GM12878 (cell line): ENCODE measurements around the gene CMAS. TPM values are rescaled to one million over a fixed set of nuclear protein-coding genes. Genes with fewer than 3 reads are reported as not detected.

Experiments used
- ATAC-seq: fragments of 200-7000 bp; cut with Tn5 transposase; 3 replicates; pipeline ENCODE4 v1.9.1; 2020; ENCODE audit warnings: mild to moderate bottlenecking, moderate library complexity
- BruUV-seq: library from RNA; stranded (reverse); fragments of 400-500 nt; replicated peaks from 2 replicates; lab custom pipeline; 2021; lab: Mats Ljungman, UMichigan
- CTCF ChIA-PET: fragments of 300-600 bp; sonication (Branson Sonifier 250); formaldehyde crosslinking; extraction: SDS; loops from one replicate; lab custom pipeline; 2021; ENCODE audit warnings: inconsistent platforms; lab: Yijun Ruan, JAX
- POLR2A ChIA-PET: fragments of 350-600 bp; formaldehyde crosslinking; extraction: SDS; loops from one replicate; lab custom pipeline; 2021; ENCODE audit warnings: inconsistent platforms; lab: Charles Lee
- RAD21 ChIA-PET: fragments of 300-600 bp; sonication (Branson Sonifier 250); formaldehyde crosslinking; loops from one replicate; lab custom pipeline; 2023; ENCODE audit warnings: antibody characterized with exemption; ENCODE audit not compliant: unreplicated experiment; lab: Charles Lee
- SMC1A ChIA-PET: fragments of 300-600 bp; sonication (Branson Sonifier 250); formaldehyde crosslinking; loops from one replicate; lab custom pipeline; 2023; ENCODE audit not compliant: unreplicated experiment, uncharacterized antibody; lab: Charles Lee
- DNase-seq: peaks from one replicate; pipeline ENCODE4 v3.0.0-alpha.2; 2011; ENCODE audit warnings: low read depth, low spot score
- FAIRE-seq: peaks from 3 replicates; lab custom pipeline; 2011; peaks lifted over from hg19 to GRCh38; lab: Jason Lieb, UNC
- H2AFZ ChIP-seq: 2 replicates; pipeline ENCODE4 v1.6.0; 2011; ENCODE audit warnings: low read depth, low read length, control low read depth; ENCODE audit not compliant: control insufficient read depth
- H3K27ac ChIP-seq: 2 replicates; pipeline ENCODE4 v1.5.1; 2011; ENCODE audit warnings: control low read depth; ENCODE audit not compliant: control insufficient read depth, insufficient read depth
- H3K27me3 ChIP-seq, 2 experiments: replicated peaks in 1 of 2; 2 replicates each; pipeline versions ENCODE4 v1.6.0 to v1.6.1; 2011; ENCODE audit warnings: low read length in 1 of 2; ENCODE audit not compliant: control insufficient read depth in 2 of 2, insufficient read depth in 2 of 2
- H3K36me3 ChIP-seq, 2 experiments: 2 replicates each; pipeline ENCODE4 v1.5.1; 2011; ENCODE audit warnings: low read length in 1 of 2; ENCODE audit not compliant: control insufficient read depth in 2 of 2, insufficient read depth in 2 of 2
- H3K4me1 ChIP-seq: 2 replicates; pipeline ENCODE4 v1.6.1; 2011; ENCODE audit warnings: mild to moderate bottlenecking, low read length, moderate library complexity, mixed read lengths; ENCODE audit not compliant: control insufficient read depth, insufficient read depth
- H3K4me2 ChIP-seq: 2 replicates; pipeline ENCODE4 v1.6.0; 2011; ENCODE audit warnings: control low read depth; ENCODE audit not compliant: control insufficient read depth, insufficient read depth
- H3K4me3 ChIP-seq: fragments of 200-600 bp; sonication (generic); 2 replicates; pipeline ENCODE4 v1.5.1; 2016
- H3K79me2 ChIP-seq: 2 replicates; pipeline ENCODE4 v1.6.0; 2011; ENCODE audit warnings: low read length; ENCODE audit not compliant: control insufficient read depth, insufficient read depth
- H3K9ac ChIP-seq: 2 replicates; pipeline ENCODE4 v1.8.0; 2011; ENCODE audit warnings: low read length, control low read depth, mixed read lengths; ENCODE audit not compliant: control insufficient read depth, insufficient read depth
- H3K9me3 ChIP-seq: replicated peaks from 3 replicates; pipeline ENCODE4 v1.5.1; 2011; ENCODE audit warnings: mild to moderate bottlenecking, low read length; ENCODE audit not compliant: control insufficient read depth, insufficient read depth
- H4K20me1 ChIP-seq: 2 replicates; pipeline ENCODE4 v1.6.0; 2011; ENCODE audit not compliant: control insufficient read depth, insufficient read depth
- CBFB ChIP-seq: IDR thresholded peaks from 2 replicates; pipeline ENCODE4 v1.6.1; 2016; ENCODE audit warnings: antibody characterized with exemption, low read depth
- CHD1 ChIP-seq: IDR thresholded peaks from 2 replicates; pipeline ENCODE4 v1.6.1; 2012; ENCODE audit warnings: low read depth, low read length, improper control_type of control experiment
- CHD2 ChIP-seq: IDR thresholded peaks from 2 replicates; pipeline ENCODE4 v1.6.1; 2011; ENCODE audit warnings: low read depth, low read length, improper control_type of control experiment, borderline replicate concordance
- CTCF ChIP-seq, 3 experiments: IDR thresholded peaks in 2 of 3; conservative IDR thresholded peaks in 1 of 3; 2 replicates each; pipeline ENCODE4 v1.5.1; 2011; ENCODE audit warnings: low read depth in 3 of 3, low read length in 3 of 3, mild to moderate bottlenecking in 3 of 3, control low read depth in 2 of 3, moderate library complexity in 2 of 3, inconsistent platforms in 1 of 3, mixed read lengths in 1 of 3; ENCODE audit not compliant: control insufficient read depth in 2 of 3, insufficient read depth in 1 of 3; ENCODE audit errors: extremely low read depth in 1 of 3
- IKZF1 ChIP-seq: fragments of 450-650 bp; conservative IDR thresholded peaks from 2 replicates; pipeline ENCODE4 v1.6.1; 2017; ENCODE audit warnings: antibody characterized with exemption, mild to moderate bottlenecking
- MYC ChIP-seq: IDR thresholded peaks from 2 replicates; pipeline ENCODE4 v1.6.1; 2011; ENCODE audit warnings: mild to moderate bottlenecking, low read length, moderate library complexity, inconsistent platforms; ENCODE audit not compliant: insufficient read depth, insufficient replicate concordance, insufficient read length, severe bottlenecking
- NR2C1 ChIP-seq: fragments of 450-650 bp; IDR thresholded peaks from 2 replicates; pipeline ENCODE4 v1.6.1; 2017; ENCODE audit warnings: antibody characterized with exemption, mild to moderate bottlenecking, moderate library complexity
- NRF1 ChIP-seq: conservative IDR thresholded peaks from 2 replicates; pipeline ENCODE4 v1.6.1; 2011; ENCODE audit warnings: mild to moderate bottlenecking, low read depth, low read length, improper control_type of control experiment
- POLR2AphosphoS2 ChIP-seq: IDR thresholded peaks from 2 replicates; pipeline ENCODE4 v1.6.1; 2011; ENCODE audit warnings: low read depth, mild to moderate bottlenecking, low read length, improper control_type of control experiment, moderate library complexity
- POLR2AphosphoS5 ChIP-seq: IDR thresholded peaks from 2 replicates; pipeline ENCODE4 v1.6.1; 2011; ENCODE audit warnings: mild to moderate bottlenecking, low read length, inconsistent platforms
- RAD21 ChIP-seq: IDR thresholded peaks from 2 replicates; pipeline ENCODE4 v1.6.1; 2011; ENCODE audit warnings: mild to moderate bottlenecking, low read depth, low read length, moderate library complexity; ENCODE audit not compliant: insufficient read depth
- RFX5 ChIP-seq: IDR thresholded peaks from 2 replicates; pipeline ENCODE4 v1.6.1; 2011; ENCODE audit warnings: low read depth, low read length, improper control_type of control experiment
- SMAD1 ChIP-seq: fragments of 450-650 bp; IDR thresholded peaks from 2 replicates; pipeline ENCODE4 v1.6.1; 2018; ENCODE audit warnings: mild to moderate bottlenecking, low read depth; ENCODE audit not compliant: partially characterized antibody
- SMC3 ChIP-seq: IDR thresholded peaks from 2 replicates; pipeline ENCODE4 v1.6.1; 2011; ENCODE audit warnings: low read length, improper control_type of control experiment, borderline replicate concordance
- ZNF687 ChIP-seq: fragments of 450-650 bp; IDR thresholded peaks from 2 replicates; pipeline ENCODE4 v1.6.1; 2017; ENCODE audit warnings: mild to moderate bottlenecking, moderate library complexity
- WGBS: methylation state at CpG from one replicate; pipeline ENCODE4 v1.1.6; 2016; ENCODE audit warnings: low lambda C conversion rate; ENCODE audit not compliant: insufficient replicate concordance, insufficient coverage; ENCODE audit errors: missing lambda C conversion rate; 5-methylcytosine and 5-hydroxymethylcytosine counted together
- in situ Hi-C: fragments of 300-500 bp; cut with MboI; formaldehyde crosslinking; loops from 9 replicates; pipeline ENCODE4 v1.14.3; 2018; ENCODE audit warnings: mixed read lengths
- intact Hi-C: fragments of 100-400 bp; cut with micrococcal nuclease; formaldehyde crosslinking; loops from one replicate; pipeline ENCODE4 v1.14.2; 2022; ENCODE audit not compliant: unreplicated experiment
- polyA plus RNA-seq, 11 experiments: library from polyadenylated mRNA; depleted of rRNA in 4 of 11; unstranded in 6 of 11; stranded (reverse) in 5 of 11; fragments of >200 nt; fragmentation: Nextera tagmentation in 4 of 11; fragmentation: Illumina TruSeq in 1 of 11; extraction: Ambion mirVana in 4 of 11; extraction: Trizol in 1 of 11; gene quantifications; 1 replicate in 1 of 11; 2 replicates in 10 of 11; pipeline versions ENCODE4 v1.2.1 to v1.2.3, GENCODE V29; 2011 to 2016; ENCODE audit warnings: inconsistent platforms in 2 of 11, missing spikeins in 2 of 11, low read depth in 1 of 11
- total RNA-seq, 4 experiments: library from RNA; depleted of rRNA in 3 of 4; stranded (reverse); fragments of >200 nt in 3 of 4; fragmentation: Illumina TruSeq in 1 of 4; extraction: Trizol in 1 of 4; gene quantifications; 2 replicates each; pipeline versions ENCODE4 v1.2.1 to v1.2.3, GENCODE V29; 2013 to 2021

The CMAS gene
- total and polyA plus RNA-seq, 10 of the 15 experiments (the other 5 are each of a cell fraction or from before 2014, with no cell fraction given) = 12.9 to 73.2 (median 30.8) TPM

GRCh38 chr12:22018860-22019259 lies 27.2 kb upstream of the CMAS start:
- Histone ChIP-seq H3K9me3 (peaks cover 3% of the 10 kb centered on the region; the same call in 2 of the 3 replicates), H3K9ac (no peak overlapping the region), H3K36me3 (no peaks in the 10 kb centered on the region)
- FAIRE-seq (no peak), DNase-seq (no peak)
- RAD21 ChIA-PET = interaction anchor here (1.0 to 1.5 kb wide), 5 partner anchors 8 to 322 kb away, joined by 4 to 37 read pairs (median 7); no protein-coding TSS in a partner anchor
- no peak for TF ChIP-seq CBFB
- no peak for TF ChIP-seq MYC
- TF ChIP-seq POLR2AphosphoS5 = no peak
- TF ChIP-seq SMC3 = peak; percentile 8; the same call in 1 of the 2 replicates
- TF ChIP-seq CHD1 = no peak
- peak; percentile 28; the same call in 1 of the 2 replicates for TF ChIP-seq RAD21
- no peak for TF ChIP-seq IKZF1
- TF ChIP-seq SMAD1 = no peak
- no peak for TF ChIP-seq NRF1
- no peak for TF ChIP-seq CHD2
- no peak for TF ChIP-seq POLR2AphosphoS2
- TF ChIP-seq NR2C1 = no peak
- no peak for TF ChIP-seq ZNF687
- peak in 2 of 3 experiments; percentile 11 to 31; a peak in 3 of 6 replicates for TF ChIP-seq CTCF (IDR thresholded peaks at IDR 0.05 in 2 of 3, conservative IDR thresholded peaks at IDR 0.05 in 1 of 3; ENCODE audit: control insufficient read depth in 2 of 3, extremely low read depth in 1 of 3, insufficient read depth in 1 of 3, low read depth in 3 of 3, low read length in 3 of 3)
- TF ChIP-seq RFX5 = no peak
- TF ChIP-seq, all 136 proteins: peak for 3
- no peaks in the 10 kb centered on the region for H3K79me2 ChIP-seq
- intact Hi-C loops = loop anchor here (1.0 kb wide), 1 partner anchor 321 kb away; no protein-coding TSS in a partner anchor
- POLR2A ChIA-PET = no interaction called here
- H3K27me3 ChIP-seq = no peaks in the 10 kb centered on the region
- in situ Hi-C loops = loop anchor here (5.0 kb wide), 1 partner anchor 322 kb away; no protein-coding TSS in a partner anchor
- H3K27ac ChIP-seq = no peak overlapping the region
- no peaks in the 10 kb centered on the region for H4K20me1 ChIP-seq
- no TSS peak for BruUV-seq
- SMC1A ChIA-PET = interaction anchor here (0.6 to 2.6 kb wide), 6 partner anchors 19 to 341 kb away, joined by 3 to 27 read pairs (median 4); no protein-coding TSS in a partner anchor
- no peak overlapping the region for H3K4me2 ChIP-seq
- H2AFZ ChIP-seq = no peak overlapping the region
- no peak; the same call in 2 of the 3 replicates for ATAC-seq
- CTCF ChIA-PET = interaction anchor here (0.6 to 2.6 kb wide), 19 partner anchors 12 to 770 kb away, joined by 3 to 48 read pairs (median 4); partner anchors contain the start of gene CMAS
- H3K4me3 ChIP-seq = no peak overlapping the region
- WGBS = 43% methylated on average over 6 of the region's 6 CpGs
- H3K4me1 ChIP-seq = no peaks in the 10 kb centered on the region
